GM12878 (cell line): Measurements from ENCODE around the gene TNRC6B. TPM values are rescaled to one million over a fixed set of nuclear protein-coding genes. Genes with fewer than 3 reads are reported as not detected.
A peak's percentile ranks its signal among the peaks of the same experiment; 100 is the strongest.

Experiments
- ATAC-seq: fragments of 200-7000 bp; cut with Tn5 transposase; 3 replicates; pipeline ENCODE4 v1.9.1; 2020; ENCODE audit warnings: mild to moderate bottlenecking, moderate library complexity
- BruUV-seq: library from RNA; stranded (reverse); fragments of 400-500 nt; replicated peaks from 2 replicates; lab custom pipeline; 2021; lab: Mats Ljungman, UMichigan
- CTCF ChIA-PET: fragments of 300-600 bp; sonication (Branson Sonifier 250); formaldehyde crosslinking; extraction: SDS; loops from one replicate; lab custom pipeline; 2021; ENCODE audit warnings: inconsistent platforms; lab: Yijun Ruan, JAX
- POLR2A ChIA-PET: fragments of 350-600 bp; formaldehyde crosslinking; extraction: SDS; loops from one replicate; lab custom pipeline; 2021; ENCODE audit warnings: inconsistent platforms; lab: Charles Lee
- RAD21 ChIA-PET: fragments of 300-600 bp; sonication (Branson Sonifier 250); formaldehyde crosslinking; loops from one replicate; lab custom pipeline; 2023; ENCODE audit warnings: antibody characterized with exemption; ENCODE audit not compliant: unreplicated experiment; lab: Charles Lee
- SMC1A ChIA-PET: fragments of 300-600 bp; sonication (Branson Sonifier 250); formaldehyde crosslinking; loops from one replicate; lab custom pipeline; 2023; ENCODE audit not compliant: unreplicated experiment, uncharacterized antibody; lab: Charles Lee
- DNase-seq: peaks from one replicate; pipeline ENCODE4 v3.0.0-alpha.2; 2011; ENCODE audit warnings: low read depth, low spot score
- FAIRE-seq: peaks from 3 replicates; lab custom pipeline; 2011; peaks lifted over from hg19 to GRCh38; lab: Jason Lieb, UNC
- H2AFZ ChIP-seq: 2 replicates; pipeline ENCODE4 v1.6.0; 2011; ENCODE audit warnings: low read depth, low read length, control low read depth; ENCODE audit not compliant: control insufficient read depth
- H3K27ac ChIP-seq: 2 replicates; pipeline ENCODE4 v1.5.1; 2011; ENCODE audit warnings: control low read depth; ENCODE audit not compliant: control insufficient read depth, insufficient read depth
- H3K27me3 ChIP-seq, 2 experiments: replicated peaks in 1 of 2; 2 replicates each; pipeline versions ENCODE4 v1.6.0 to v1.6.1; 2011; ENCODE audit warnings: low read length in 1 of 2; ENCODE audit not compliant: control insufficient read depth in 2 of 2, insufficient read depth in 2 of 2
- H3K36me3 ChIP-seq, 2 experiments: 2 replicates each; pipeline ENCODE4 v1.5.1; 2011; ENCODE audit warnings: low read length in 1 of 2; ENCODE audit not compliant: control insufficient read depth in 2 of 2, insufficient read depth in 2 of 2
- H3K4me1 ChIP-seq: 2 replicates; pipeline ENCODE4 v1.6.1; 2011; ENCODE audit warnings: mild to moderate bottlenecking, low read length, moderate library complexity, mixed read lengths; ENCODE audit not compliant: control insufficient read depth, insufficient read depth
- H3K4me2 ChIP-seq: 2 replicates; pipeline ENCODE4 v1.6.0; 2011; ENCODE audit warnings: control low read depth; ENCODE audit not compliant: control insufficient read depth, insufficient read depth
- H3K4me3 ChIP-seq: fragments of 200-600 bp; sonication (generic); 2 replicates; pipeline ENCODE4 v1.5.1; 2016
- H3K79me2 ChIP-seq: 2 replicates; pipeline ENCODE4 v1.6.0; 2011; ENCODE audit warnings: low read length; ENCODE audit not compliant: control insufficient read depth, insufficient read depth
- H3K9ac ChIP-seq: 2 replicates; pipeline ENCODE4 v1.8.0; 2011; ENCODE audit warnings: low read length, control low read depth, mixed read lengths; ENCODE audit not compliant: control insufficient read depth, insufficient read depth
- H3K9me3 ChIP-seq: replicated peaks from 3 replicates; pipeline ENCODE4 v1.5.1; 2011; ENCODE audit warnings: mild to moderate bottlenecking, low read length; ENCODE audit not compliant: control insufficient read depth, insufficient read depth
- H4K20me1 ChIP-seq: 2 replicates; pipeline ENCODE4 v1.6.0; 2011; ENCODE audit not compliant: control insufficient read depth, insufficient read depth
- EGR1 ChIP-seq, 2 experiments: IDR thresholded peaks; 1 replicate in 1 of 2; 2 replicates in 1 of 2; pipeline ENCODE4 v1.6.1; 2011 to 2012; ENCODE audit warnings: low read depth in 2 of 2, low read length in 2 of 2, borderline replicate concordance in 1 of 2, mild to moderate bottlenecking in 1 of 2, moderate library complexity in 1 of 2
- ELK1 ChIP-seq: IDR thresholded peaks from 2 replicates; pipeline ENCODE4 v1.6.1; 2012; ENCODE audit warnings: low read depth, low read length, improper control_type of control experiment
- HDGF ChIP-seq: fragments of 450-650 bp; IDR thresholded peaks from 2 replicates; pipeline ENCODE4 v1.6.1; 2016; ENCODE audit warnings: antibody characterized with exemption
- KLF5 ChIP-seq: fragments of 450-650 bp; IDR thresholded peaks from 2 replicates; pipeline ENCODE4 v1.6.1; 2014; ENCODE audit warnings: mild to moderate bottlenecking; ENCODE audit not compliant: partially characterized antibody
- SKIL ChIP-seq: fragments of 450-650 bp; IDR thresholded peaks from 2 replicates; pipeline ENCODE4 v1.6.1; 2017; ENCODE audit warnings: mild to moderate bottlenecking, low read depth, inconsistent platforms; ENCODE audit not compliant: poor library complexity, severe bottlenecking
- SMAD1 ChIP-seq: fragments of 450-650 bp; IDR thresholded peaks from 2 replicates; pipeline ENCODE4 v1.6.1; 2018; ENCODE audit warnings: mild to moderate bottlenecking, low read depth; ENCODE audit not compliant: partially characterized antibody
- WGBS: methylation state at CpG from one replicate; pipeline ENCODE4 v1.1.6; 2016; ENCODE audit warnings: low lambda C conversion rate; ENCODE audit not compliant: insufficient replicate concordance, insufficient coverage; ENCODE audit errors: missing lambda C conversion rate; 5-methylcytosine and 5-hydroxymethylcytosine counted together
- in situ Hi-C: fragments of 300-500 bp; cut with MboI; formaldehyde crosslinking; loops from 9 replicates; pipeline ENCODE4 v1.14.3; 2018; ENCODE audit warnings: mixed read lengths
- intact Hi-C: fragments of 100-400 bp; cut with micrococcal nuclease; formaldehyde crosslinking; loops from one replicate; pipeline ENCODE4 v1.14.2; 2022; ENCODE audit not compliant: unreplicated experiment
- polyA plus RNA-seq, 11 experiments: library from polyadenylated mRNA; depleted of rRNA in 4 of 11; unstranded in 6 of 11; stranded (reverse) in 5 of 11; fragments of >200 nt; fragmentation: Nextera tagmentation in 4 of 11; fragmentation: Illumina TruSeq in 1 of 11; extraction: Ambion mirVana in 4 of 11; extraction: Trizol in 1 of 11; gene quantifications; 1 replicate in 1 of 11; 2 replicates in 10 of 11; pipeline versions ENCODE4 v1.2.1 to v1.2.3, GENCODE V29; 2011 to 2016; ENCODE audit warnings: inconsistent platforms in 2 of 11, missing spikeins in 2 of 11, low read depth in 1 of 11
- total RNA-seq, 4 experiments: library from RNA; depleted of rRNA in 3 of 4; stranded (reverse); fragments of >200 nt in 3 of 4; fragmentation: Illumina TruSeq in 1 of 4; extraction: Trizol in 1 of 4; gene quantifications; 2 replicates each; pipeline versions ENCODE4 v1.2.1 to v1.2.3, GENCODE V29; 2013 to 2021

The TNRC6B gene
- total and polyA plus RNA-seq, 10 of the 15 experiments (the other 5 are each of a cell fraction or from before 2014, with no cell fraction given), result 3.6 to 32.8 (median 16.4) TPM

DNA sequence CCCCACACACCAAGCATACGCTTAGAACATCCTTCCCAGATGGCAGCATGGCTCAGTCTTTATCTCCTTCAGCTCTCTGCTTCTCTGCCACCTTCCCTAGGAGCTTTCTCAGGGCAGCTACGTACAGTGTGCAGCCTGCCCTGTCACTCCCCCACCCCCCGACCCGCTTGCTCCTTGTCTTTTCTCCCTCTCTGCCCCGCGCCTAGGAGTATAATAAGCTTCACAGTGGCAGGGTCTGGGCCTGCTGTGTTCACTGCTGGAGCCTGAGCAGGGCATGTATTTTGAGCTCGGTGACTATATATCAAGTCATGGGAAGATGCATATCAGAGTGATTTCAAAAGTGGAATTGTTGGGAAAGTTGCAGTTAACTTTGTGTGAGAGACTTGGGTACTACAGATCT, 112.8 kb downstream of the TNRC6B start:
- ChIA-PET POLR2A (no interaction called here), CTCF (no interaction called here), RAD21 (interaction anchor here (0.6 to 0.7 kb wide), 3 partner anchors 107 to 939 kb away, joined by 3 to 6 read pairs (median 3); no protein-coding TSS in a partner anchor), SMC1A (interaction anchor here (0.6 to 1.2 kb wide), 2 partner anchors 54 to 409 kb away, joined by 3 read pairs; no protein-coding TSS in a partner anchor)
- Histone ChIP-seq H3K4me2 (no peak overlapping the region), H3K36me3 (peaks cover 6 to 16% of the 10 kb centered on the region in 2 experiments), H3K9ac (no peak overlapping the region), H3K9me3 (no peaks in the 10 kb centered on the region), H4K20me1 (no peaks in the 10 kb centered on the region), H3K4me1 (no peaks in the 10 kb centered on the region), H3K27ac (peak overlapping the region; percentile 59), H3K4me3 (no peak overlapping the region), H2AFZ (no peak overlapping the region), H3K79me2 (no peaks in the 10 kb centered on the region), H3K27me3 (no peaks in the 10 kb centered on the region)
- in situ Hi-C loops (no loop called here), intact Hi-C loops (no loop called here)
- ATAC-seq, result no peak
- 76% methylated on average over 7 of the region's 7 CpGs for WGBS
- no peak for TF ChIP-seq SMAD1
- peak; percentile 30; the same call in 1 of the 2 replicates for TF ChIP-seq HDGF
- TF ChIP-seq SKIL, result no peak
- TF ChIP-seq KLF5, result no peak
- TF ChIP-seq EGR1 (IDR thresholded peaks at IDR 0.05; ENCODE audit: borderline replicate concordance in 1 of 2, low read depth in 2 of 2, low read length in 2 of 2), result no peak
- TF ChIP-seq ELK1, result no peak
- FAIRE-seq, result no peak
- BruUV-seq, result no TSS peak
- DNase-seq, result no peak
